K562 (cell line): ENCODE data around the gene COL25A1. TPM values are rescaled to one million over a fixed set of nuclear protein-coding genes. Genes with fewer than 3 reads are reported as not detected.

Source experiments
- ASH1L ChIP-seq: fragments of 450-650 bp; IDR thresholded peaks from 2 replicates; pipeline ENCODE4 v1.6.1; 2018; ENCODE audit warnings: borderline replicate concordance, mild to moderate bottlenecking, low read depth; ENCODE audit not compliant: partially characterized antibody
- EP300 ChIP-seq: IDR thresholded peaks from 2 replicates; pipeline ENCODE4 v1.6.1; 2012; ENCODE audit warnings: low read length, improper control_type of control experiment
- HNRNPUL1 ChIP-seq: fragments of 200-400 bp; formaldehyde crosslinking; IDR thresholded peaks from 2 replicates; pipeline ENCODE4 v1.6.1; 2017; ENCODE audit warnings: low read length
- ID3 ChIP-seq, 2 experiments: fragments of 250-450 bp in 1 of 2; fragments of 450-650 bp in 1 of 2; sonication (Bioruptor Pico) in 1 of 2; IDR thresholded peaks; 2 replicates each; pipeline versions ENCODE4 v1.6.1 to v1.8.0; 2016 to 2021; ENCODE audit warnings: mild to moderate bottlenecking in 2 of 2, moderate library complexity in 2 of 2, missing compliant biosample characterization in 1 of 2, missing genetic modification characterization in 1 of 2
- POLR2G ChIP-seq: fragments of 200-400 bp; formaldehyde crosslinking; IDR thresholded peaks from 2 replicates; pipeline ENCODE4 v1.6.1; 2017; ENCODE audit warnings: low read depth, mild to moderate bottlenecking, antibody characterized with exemption, low read length, moderate library complexity
- SMARCA4 ChIP-seq: fragments of 450-650 bp; IDR thresholded peaks from 2 replicates; pipeline ENCODE4 v1.6.1; 2016
- ZNF318 ChIP-seq, 2 experiments: fragments of 450-650 bp; IDR thresholded peaks; 2 replicates each; pipeline ENCODE4 v1.6.1; 2016; ENCODE audit warnings: mild to moderate bottlenecking in 2 of 2, borderline replicate concordance in 1 of 2, low read depth in 1 of 2, moderate library complexity in 1 of 2
- ZNF586 ChIP-seq: fragments of 450-650 bp; formaldehyde crosslinking; conservative IDR thresholded peaks from 2 replicates; pipeline ENCODE4 v1.4.0; 2020; ENCODE audit warnings: mild to moderate bottlenecking, moderate library complexity
- polyA plus RNA-seq, 8 experiments: library from polyadenylated mRNA; depleted of rRNA in 4 of 8; stranded (reverse) in 5 of 8; unstranded in 3 of 8; fragments of >200 nt; fragmentation: Nextera tagmentation in 2 of 8; fragmentation: Illumina TruSeq in 1 of 8; extraction: Ambion mirVana in 2 of 8; extraction: Trizol in 1 of 8; gene quantifications; 2 replicates each; pipeline versions ENCODE4 v1.2.1 to v1.2.3, GENCODE V29; 2011 to 2014; ENCODE audit warnings: inconsistent platforms in 1 of 8, missing spikeins in 1 of 8
- total RNA-seq, 7 experiments: library from RNA; depleted of rRNA in 6 of 7; stranded (reverse); fragments of >200 nt in 6 of 7; fragmentation: Illumina TruSeq in 2 of 7; extraction: Trizol in 2 of 7; gene quantifications; 2 replicates each; pipeline versions ENCODE4 v1.2.1 to v1.2.3, GENCODE V29; 2011 to 2021; ENCODE audit warnings: low replicate concordance in 1 of 7

Gene COL25A1
- total and polyA plus RNA-seq, 9 of the 15 experiments (the other 6 are each of a cell fraction or from before 2014, with no cell fraction given): 0.03 to 0.62 (median 0.27) TPM

- TF ChIP-seq ID3 (CRISPR knock-in tag; IDR thresholded peaks at IDR 0.05) (no peak), ID3 (tag; IDR thresholded peaks at IDR 0.05) (no peak), ZNF586 (CRISPR knock-in tag) (no peak), EP300 (peak; percentile 37; the same call in 1 of the 2 replicates), POLR2G (no peak), SMARCA4 (peak; percentile 41; the same call in 1 of the 2 replicates), HNRNPUL1 (no peak), ASH1L (no peak), ZNF318 (IDR thresholded peaks at IDR 0.05; ENCODE audit: borderline replicate concordance in 1 of 2, low read depth in 1 of 2) (no peak)
Observed at GRCh38 chr4:109128589-109128988, 173.9 kb downstream of the COL25A1 start (continued).
